HEK293 (cell line): ENCODE results near the gene ANKRD30A.

Experiments
- CTCF ChIA-PET: fragments of 350-600 bp; formaldehyde crosslinking; extraction: SDS; loops from one replicate; lab custom pipeline; 2021; ENCODE audit warnings: antibody characterized with exemption; lab: Yijun Ruan, JAX
- POLR2A ChIA-PET: fragments of 300-600 bp; formaldehyde crosslinking; extraction: SDS; loops from one replicate; lab custom pipeline; 2020; ENCODE audit warnings: antibody characterized with exemption, inconsistent platforms; lab: Yijun Ruan, JAX
- H3K27ac ChIP-seq: fragments of 200-500 bp; sonication (Bioruptor generic); 2 replicates; pipeline ENCODE4 v1.5.1; 2014; ENCODE audit warnings: low read depth, low read length, control low read depth, inconsistent platforms; ENCODE audit errors: extremely low read depth
- H3K36me3 ChIP-seq, 2 experiments: fragments of 200-500 bp in 1 of 2; sonication (Bioruptor generic) in 1 of 2; 1 replicate in 1 of 2; 2 replicates in 1 of 2; pipeline ENCODE4 v1.5.1; 2014 to 2017; ENCODE audit warnings: inconsistent platforms in 2 of 2, low read length in 2 of 2; ENCODE audit not compliant: control insufficient read depth in 2 of 2, insufficient read depth in 1 of 2
- H3K4me1 ChIP-seq: fragments of 200-500 bp; sonication (Bioruptor generic); 2 replicates; pipeline ENCODE4 v1.5.1; 2014; ENCODE audit warnings: mild to moderate bottlenecking, low read length, inconsistent platforms; ENCODE audit not compliant: control insufficient read depth, insufficient read depth
- H3K4me3 ChIP-seq: 2 replicates; pipeline ENCODE4 v1.5.1; 2011; ENCODE audit warnings: low read depth, mild to moderate bottlenecking, control low read depth, low read length, moderate library complexity
- H3K9me3 ChIP-seq: fragments of 200-500 bp; sonication (Bioruptor generic); 2 replicates; pipeline ENCODE4 v1.5.1; 2014; ENCODE audit warnings: low read depth, low read length, inconsistent platforms; ENCODE audit not compliant: control insufficient read depth, insufficient read depth
- GLIS1 ChIP-seq: fragments of 450-650 bp; formaldehyde crosslinking; IDR thresholded peaks from 2 replicates; pipeline ENCODE4 v1.5.1; 2016; ENCODE audit warnings: missing biosample characterization, missing genetic modification characterization
- HOXC10 ChIP-seq: sonication (generic); formaldehyde crosslinking; IDR thresholded peaks from 2 replicates; pipeline ENCODE4 v1.8.1; 2023; ENCODE audit warnings: mild to moderate bottlenecking, missing genetic modification reagents
- ZBTB20 ChIP-seq: fragments of 450-650 bp; formaldehyde crosslinking; IDR thresholded peaks from 2 replicates; pipeline ENCODE4 v1.5.1; 2016; ENCODE audit warnings: missing biosample characterization, missing genetic modification characterization
- ZFHX2 ChIP-seq: fragments of 450-650 bp; formaldehyde crosslinking; conservative IDR thresholded peaks from 2 replicates; pipeline ENCODE4 v1.5.1; 2016; ENCODE audit warnings: missing biosample characterization, missing genetic modification characterization
- ZFP3 ChIP-seq: fragments of 450-650 bp; formaldehyde crosslinking; IDR thresholded peaks from 2 replicates; pipeline ENCODE4 v1.5.1; 2016; ENCODE audit warnings: low read depth, missing biosample characterization, missing genetic modification characterization
- ZIC2 ChIP-seq: fragments of 450-650 bp; formaldehyde crosslinking; IDR thresholded peaks from 2 replicates; pipeline ENCODE4 v1.5.1; 2016; ENCODE audit warnings: missing biosample characterization, missing genetic modification characterization
- ZNF16 ChIP-seq: fragments of 450-650 bp; formaldehyde crosslinking; IDR thresholded peaks from 2 replicates; pipeline ENCODE4 v1.5.1; 2016; ENCODE audit warnings: low read depth, missing biosample characterization, missing genetic modification characterization
- ZNF266 ChIP-seq: fragments of 450-650 bp; formaldehyde crosslinking; IDR thresholded peaks from 2 replicates; pipeline ENCODE4 v1.5.1; 2016; ENCODE audit warnings: missing biosample characterization, missing genetic modification characterization, low read depth
- ZNF302 ChIP-seq: fragments of 450-650 bp; formaldehyde crosslinking; IDR thresholded peaks from 2 replicates; pipeline ENCODE4 v1.5.1; 2016; ENCODE audit warnings: missing biosample characterization, missing genetic modification characterization, low read depth
- ZNF350 ChIP-seq: fragments of 450-650 bp; formaldehyde crosslinking; IDR thresholded peaks from 2 replicates; pipeline ENCODE4 v1.5.0; 2017; ENCODE audit warnings: missing biosample characterization, mild to moderate bottlenecking, missing genetic modification characterization
- ZNF776 ChIP-seq: fragments of 450-650 bp; formaldehyde crosslinking; IDR thresholded peaks from 2 replicates; pipeline ENCODE4 v1.5.0; 2017; ENCODE audit warnings: missing biosample characterization, missing genetic modification characterization, borderline replicate concordance
- TF ChIP-seq, protein P1 (sequence below): fragments of 450-650 bp; formaldehyde crosslinking; IDR thresholded peaks from 2 replicates; pipeline ENCODE4 v1.5.1; 2017; ENCODE audit warnings: missing biosample characterization, mild to moderate bottlenecking, missing genetic modification characterization, moderate library complexity
- TF ChIP-seq, protein P2 (sequence below): fragments of 450-650 bp; formaldehyde crosslinking; IDR thresholded peaks from 2 replicates; pipeline ENCODE4 v1.5.1; 2016; ENCODE audit warnings: missing biosample characterization, missing genetic modification characterization
- TF ChIP-seq, protein P3 (sequence below): fragments of 450-650 bp; formaldehyde crosslinking; optimal IDR thresholded peaks from 2 replicates; pipeline ENCODE3; 2016; ENCODE audit warnings: missing biosample characterization, mild to moderate bottlenecking, missing genetic modification characterization
- TF ChIP-seq, protein P4 (sequence below): fragments of 450-650 bp; formaldehyde crosslinking; IDR thresholded peaks from 2 replicates; pipeline ENCODE4 v1.5.1; 2016; ENCODE audit warnings: missing biosample characterization, missing genetic modification characterization
- TF ChIP-seq, protein P5 (sequence below): fragments of 450-650 bp; formaldehyde crosslinking; IDR thresholded peaks from 2 replicates; pipeline ENCODE4 v1.5.1; 2016; ENCODE audit warnings: missing biosample characterization, missing genetic modification characterization
- TF ChIP-seq, protein P6 (sequence below): fragments of 450-650 bp; formaldehyde crosslinking; IDR thresholded peaks from 2 replicates; pipeline ENCODE4 v1.5.1; 2016; ENCODE audit warnings: missing biosample characterization, missing genetic modification characterization

ANKRD30A gene

DNA sequence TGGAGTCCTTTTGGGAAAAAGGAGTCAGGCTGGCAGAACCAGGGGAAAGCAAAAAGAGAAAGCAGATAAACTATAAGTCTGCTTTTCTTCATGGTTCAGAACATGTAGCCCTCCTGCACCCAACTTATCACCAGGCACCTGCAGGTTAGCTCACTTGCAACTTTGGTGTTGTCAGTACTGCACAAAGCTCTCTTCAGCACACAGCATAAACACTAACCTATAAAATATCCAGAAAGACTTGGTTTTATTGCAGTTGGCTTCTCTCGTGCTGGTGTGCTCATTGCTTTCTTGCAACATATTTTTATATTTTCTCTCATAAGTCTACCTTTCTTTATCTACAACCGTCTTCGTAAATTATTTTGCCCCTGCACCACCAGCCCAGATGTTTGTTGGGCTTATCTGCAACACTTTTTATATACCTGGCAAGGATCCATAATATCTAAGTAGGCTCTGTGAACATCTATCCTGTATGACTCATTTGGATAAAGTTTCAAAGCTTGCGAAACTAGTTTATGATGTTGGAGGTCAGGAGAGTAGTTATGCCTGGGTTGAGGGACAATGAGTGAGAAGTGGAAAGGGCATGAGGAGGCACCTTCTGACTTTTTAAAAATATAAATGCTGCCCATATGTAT lies 164.6 kb downstream of the ANKRD30A start:
- no peaks in the 10 kb centered on the region for H3K36me3 ChIP-seq
- TF ChIP-seq, protein P1, sequence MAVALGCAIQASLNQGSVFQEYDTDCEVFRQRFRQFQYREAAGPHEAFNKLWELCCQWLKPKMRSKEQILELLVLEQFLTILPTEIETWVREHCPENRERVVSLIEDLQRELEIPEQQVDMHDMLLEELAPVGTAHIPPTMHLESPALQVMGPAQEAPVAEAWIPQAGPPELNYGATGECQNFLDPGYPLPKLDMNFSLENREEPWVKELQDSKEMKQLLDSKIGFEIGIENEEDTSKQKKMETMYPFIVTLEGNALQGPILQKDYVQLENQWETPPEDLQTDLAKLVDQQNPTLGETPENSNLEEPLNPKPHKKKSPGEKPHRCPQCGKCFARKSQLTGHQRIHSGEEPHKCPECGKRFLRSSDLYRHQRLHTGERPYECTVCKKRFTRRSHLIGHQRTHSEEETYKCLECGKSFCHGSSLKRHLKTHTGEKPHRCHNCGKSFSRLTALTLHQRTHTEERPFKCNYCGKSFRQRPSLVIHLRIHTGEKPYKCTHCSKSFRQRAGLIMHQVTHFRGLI: peak; percentile 30; the same call in 1 of the 2 replicates
- TF ChIP-seq ZNF776 (tag by site-specific recombination): no peak
- TF ChIP-seq, all 188 proteins: peak for 1
- H3K9me3 ChIP-seq: no peaks in the 10 kb centered on the region; the same call in 1 of the 2 replicates
- ChIA-PET CTCF (interaction anchor here (1.2 kb wide), 1 partner anchor 25 kb away, joined by 6 read pairs; no protein-coding TSS in a partner anchor), POLR2A (no interaction called here)
- no peak overlapping the region for H3K27ac ChIP-seq
- no peaks in the 10 kb centered on the region for H3K4me1 ChIP-seq
- H3K4me3 ChIP-seq: no peak overlapping the region

DNA sequence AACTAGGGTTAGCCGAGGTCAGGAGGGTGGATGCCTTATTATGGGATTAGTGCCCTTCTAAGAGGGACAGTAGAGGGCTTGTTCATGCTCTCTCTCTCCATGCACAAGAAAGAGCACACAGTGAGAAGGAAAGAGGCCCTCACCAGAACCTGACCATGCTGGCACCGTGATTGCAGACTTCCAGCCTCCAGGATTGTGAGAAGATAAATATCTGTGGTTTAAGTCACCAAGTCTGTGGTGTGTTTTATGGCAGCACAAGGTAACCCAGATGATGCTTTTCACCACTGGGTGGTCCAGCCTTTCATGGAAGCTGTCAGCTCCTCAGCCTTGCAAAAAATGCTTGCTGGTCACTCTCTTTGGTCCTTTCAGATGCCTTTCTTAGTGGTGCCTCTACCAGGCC lies 175.9 kb downstream of the ANKRD30A start:
- Histone ChIP-seq H3K27ac (no peak overlapping the region), H3K4me3 (no peak overlapping the region), H3K36me3 (no peaks in the 10 kb centered on the region), H3K4me1 (no peaks in the 10 kb centered on the region), H3K9me3 (no peaks in the 10 kb centered on the region)
- TF ChIP-seq, protein P2, sequence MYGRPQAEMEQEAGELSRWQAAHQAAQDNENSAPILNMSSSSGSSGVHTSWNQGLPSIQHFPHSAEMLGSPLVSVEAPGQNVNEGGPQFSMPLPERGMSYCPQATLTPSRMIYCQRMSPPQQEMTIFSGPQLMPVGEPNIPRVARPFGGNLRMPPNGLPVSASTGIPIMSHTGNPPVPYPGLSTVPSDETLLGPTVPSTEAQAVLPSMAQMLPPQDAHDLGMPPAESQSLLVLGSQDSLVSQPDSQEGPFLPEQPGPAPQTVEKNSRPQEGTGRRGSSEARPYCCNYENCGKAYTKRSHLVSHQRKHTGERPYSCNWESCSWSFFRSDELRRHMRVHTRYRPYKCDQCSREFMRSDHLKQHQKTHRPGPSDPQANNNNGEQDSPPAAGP: no peak
- TF ChIP-seq HOXC10 (CRISPR knock-in tag) (no peak), ZNF302 (tag by site-specific recombination) (no peak), ZFP3 (tag by site-specific recombination) (no peak), ZNF350 (tag by site-specific recombination) (no peak), ZNF266 (no peak), ZFHX2 (no peak), GLIS1 (no peak), ZIC2 (tag by site-specific recombination) (no peak), ZBTB20 (no peak), ZNF16 (no peak)
- TF ChIP-seq, protein P3, sequence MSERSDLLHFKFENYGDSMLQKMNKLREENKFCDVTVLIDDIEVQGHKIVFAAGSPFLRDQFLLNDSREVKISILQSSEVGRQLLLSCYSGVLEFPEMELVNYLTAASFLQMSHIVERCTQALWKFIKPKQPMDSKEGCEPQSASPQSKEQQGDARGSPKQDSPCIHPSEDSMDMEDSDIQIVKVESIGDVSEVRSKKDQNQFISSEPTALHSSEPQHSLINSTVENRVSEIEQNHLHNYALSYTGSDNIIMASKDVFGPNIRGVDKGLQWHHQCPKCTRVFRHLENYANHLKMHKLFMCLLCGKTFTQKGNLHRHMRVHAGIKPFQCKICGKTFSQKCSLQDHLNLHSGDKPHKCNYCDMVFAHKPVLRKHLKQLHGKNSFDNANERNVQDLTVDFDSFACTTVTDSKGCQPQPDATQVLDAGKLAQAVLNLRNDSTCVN (tag by site-specific recombination): no peak
- TF ChIP-seq, protein P4, sequence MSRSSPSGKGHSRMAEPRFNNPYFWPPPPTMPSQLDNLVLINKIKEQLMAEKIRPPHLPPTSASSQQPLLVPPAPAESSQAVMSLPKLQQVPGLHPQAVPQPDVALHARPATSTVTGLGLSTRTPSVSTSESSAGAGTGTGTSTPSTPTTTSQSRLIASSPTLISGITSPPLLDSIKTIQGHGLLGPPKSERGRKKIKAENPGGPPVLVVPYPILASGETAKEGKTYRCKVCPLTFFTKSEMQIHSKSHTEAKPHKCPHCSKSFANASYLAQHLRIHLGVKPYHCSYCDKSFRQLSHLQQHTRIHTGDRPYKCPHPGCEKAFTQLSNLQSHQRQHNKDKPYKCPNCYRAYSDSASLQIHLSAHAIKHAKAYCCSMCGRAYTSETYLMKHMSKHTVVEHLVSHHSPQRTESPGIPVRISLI (tag by site-specific recombination): no peak
- TF ChIP-seq, protein P5, sequence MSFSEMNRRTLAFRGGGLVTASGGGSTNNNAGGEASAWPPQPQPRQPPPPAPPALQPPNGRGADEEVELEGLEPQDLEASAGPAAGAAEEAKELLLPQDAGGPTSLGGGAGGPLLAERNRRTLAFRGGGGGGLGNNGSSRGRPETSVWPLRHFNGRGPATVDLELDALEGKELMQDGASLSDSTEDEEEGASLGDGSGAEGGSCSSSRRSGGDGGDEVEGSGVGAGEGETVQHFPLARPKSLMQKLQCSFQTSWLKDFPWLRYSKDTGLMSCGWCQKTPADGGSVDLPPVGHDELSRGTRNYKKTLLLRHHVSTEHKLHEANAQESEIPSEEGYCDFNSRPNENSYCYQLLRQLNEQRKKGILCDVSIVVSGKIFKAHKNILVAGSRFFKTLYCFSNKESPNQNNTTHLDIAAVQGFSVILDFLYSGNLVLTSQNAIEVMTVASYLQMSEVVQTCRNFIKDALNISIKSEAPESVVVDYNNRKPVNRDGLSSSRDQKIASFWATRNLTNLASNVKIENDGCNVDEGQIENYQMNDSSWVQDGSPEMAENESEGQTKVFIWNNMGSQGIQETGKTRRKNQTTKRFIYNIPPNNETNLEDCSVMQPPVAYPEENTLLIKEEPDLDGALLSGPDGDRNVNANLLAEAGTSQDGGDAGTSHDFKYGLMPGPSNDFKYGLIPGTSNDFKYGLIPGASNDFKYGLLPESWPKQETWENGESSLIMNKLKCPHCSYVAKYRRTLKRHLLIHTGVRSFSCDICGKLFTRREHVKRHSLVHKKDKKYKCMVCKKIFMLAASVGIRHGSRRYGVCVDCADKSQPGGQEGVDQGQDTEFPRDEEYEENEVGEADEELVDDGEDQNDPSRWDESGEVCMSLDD (tag by site-specific recombination): no peak
- TF ChIP-seq, protein P6, sequence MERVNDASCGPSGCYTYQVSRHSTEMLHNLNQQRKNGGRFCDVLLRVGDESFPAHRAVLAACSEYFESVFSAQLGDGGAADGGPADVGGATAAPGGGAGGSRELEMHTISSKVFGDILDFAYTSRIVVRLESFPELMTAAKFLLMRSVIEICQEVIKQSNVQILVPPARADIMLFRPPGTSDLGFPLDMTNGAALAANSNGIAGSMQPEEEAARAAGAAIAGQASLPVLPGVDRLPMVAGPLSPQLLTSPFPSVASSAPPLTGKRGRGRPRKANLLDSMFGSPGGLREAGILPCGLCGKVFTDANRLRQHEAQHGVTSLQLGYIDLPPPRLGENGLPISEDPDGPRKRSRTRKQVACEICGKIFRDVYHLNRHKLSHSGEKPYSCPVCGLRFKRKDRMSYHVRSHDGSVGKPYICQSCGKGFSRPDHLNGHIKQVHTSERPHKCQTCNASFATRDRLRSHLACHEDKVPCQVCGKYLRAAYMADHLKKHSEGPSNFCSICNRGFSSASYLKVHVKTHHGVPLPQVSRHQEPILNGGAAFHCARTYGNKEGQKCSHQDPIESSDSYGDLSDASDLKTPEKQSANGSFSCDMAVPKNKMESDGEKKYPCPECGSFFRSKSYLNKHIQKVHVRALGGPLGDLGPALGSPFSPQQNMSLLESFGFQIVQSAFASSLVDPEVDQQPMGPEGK: no peak
- POLR2A ChIA-PET: no interaction called here
- CTCF ChIA-PET: no interaction called here
